HEK293T (cell line): ENCODE data around the gene RNF183.
A peak's percentile ranks its signal among the peaks of the same experiment; 100 is the strongest.

Experiments
- CTCF ChIA-PET: fragments of 350-600 bp; formaldehyde crosslinking; extraction: SDS; loops from one replicate; lab custom pipeline; 2021; ENCODE audit warnings: antibody characterized with exemption, inconsistent platforms; lab: Yijun Ruan, JAX
- POLR2A ChIA-PET: fragments of 350-600 bp; formaldehyde crosslinking; extraction: SDS; loops from one replicate; lab custom pipeline; 2020; ENCODE audit warnings: antibody characterized with exemption, inconsistent platforms; lab: Yijun Ruan, JAX
- DNase-seq: peaks from one replicate; pipeline ENCODE4 v3.0.0; 2012; ENCODE audit warnings: mixed read lengths; ENCODE audit errors: extremely low spot score
- ARNT ChIP-seq: fragments of 450-650 bp; IDR thresholded peaks from 2 replicates; pipeline ENCODE4 v1.6.1; 2017; ENCODE audit warnings: mild to moderate bottlenecking
- BHLHE40 ChIP-seq: fragments of 450-650 bp; IDR thresholded peaks from 2 replicates; pipeline ENCODE4 v1.6.1; 2016; ENCODE audit warnings: mild to moderate bottlenecking, moderate library complexity, borderline replicate concordance
- CTBP1 ChIP-seq: fragments of 450-650 bp; IDR thresholded peaks from 2 replicates; pipeline ENCODE4 v1.6.1; 2016; ENCODE audit warnings: borderline replicate concordance
- ELF4 ChIP-seq: fragments of 450-650 bp; IDR thresholded peaks from 2 replicates; pipeline ENCODE4 v1.6.1; 2017; ENCODE audit warnings: antibody characterized with exemption
- FOXA1 ChIP-seq: fragments of 450-650 bp; IDR thresholded peaks from 2 replicates; pipeline ENCODE4 v1.6.1; 2016; ENCODE audit warnings: mild to moderate bottlenecking
- FOXK2 ChIP-seq: fragments of 450-650 bp; IDR thresholded peaks from 2 replicates; pipeline ENCODE4 v1.6.1; 2016; ENCODE audit warnings: mild to moderate bottlenecking
- FOXM1 ChIP-seq: fragments of 450-650 bp; IDR thresholded peaks from 2 replicates; pipeline ENCODE4 v1.6.1; 2017; ENCODE audit warnings: mild to moderate bottlenecking, borderline replicate concordance
- HDGF ChIP-seq: fragments of 450-650 bp; IDR thresholded peaks from 2 replicates; pipeline ENCODE4 v1.6.1; 2017; ENCODE audit warnings: antibody characterized with exemption, borderline replicate concordance
- L3MBTL2 ChIP-seq: fragments of 450-650 bp; conservative IDR thresholded peaks from 2 replicates; pipeline ENCODE4 v1.6.1; 2016; ENCODE audit warnings: mild to moderate bottlenecking
- LEF1 ChIP-seq: fragments of 450-650 bp; IDR thresholded peaks from 2 replicates; pipeline ENCODE4 v1.6.1; 2017; ENCODE audit warnings: mild to moderate bottlenecking, borderline replicate concordance
- NFRKB ChIP-seq: fragments of 450-650 bp; IDR thresholded peaks from 2 replicates; pipeline ENCODE4 v1.6.1; 2016; ENCODE audit warnings: mild to moderate bottlenecking, moderate library complexity
- SP1 ChIP-seq: fragments of 450-650 bp; IDR thresholded peaks from 2 replicates; pipeline ENCODE4 v1.6.1; 2017
- SUZ12 ChIP-seq: fragments of 450-650 bp; IDR thresholded peaks from 2 replicates; pipeline ENCODE4 v1.6.1; 2016; ENCODE audit warnings: mild to moderate bottlenecking
- TARDBP ChIP-seq: fragments of 450-650 bp; IDR thresholded peaks from 2 replicates; pipeline ENCODE4 v1.6.1; 2016
- ZNF384 ChIP-seq: fragments of 450-650 bp; IDR thresholded peaks from 2 replicates; pipeline ENCODE4 v1.6.1; 2016
- TF ChIP-seq, protein P1 (sequence below): fragments of 450-650 bp; IDR thresholded peaks from 2 replicates; pipeline ENCODE4 v1.6.1; 2016

The RNF183 gene

GRCh38 chr9:113343732-113344231, 40.6 kb upstream of the RNF183 start:
- TF ChIP-seq, protein P1, sequence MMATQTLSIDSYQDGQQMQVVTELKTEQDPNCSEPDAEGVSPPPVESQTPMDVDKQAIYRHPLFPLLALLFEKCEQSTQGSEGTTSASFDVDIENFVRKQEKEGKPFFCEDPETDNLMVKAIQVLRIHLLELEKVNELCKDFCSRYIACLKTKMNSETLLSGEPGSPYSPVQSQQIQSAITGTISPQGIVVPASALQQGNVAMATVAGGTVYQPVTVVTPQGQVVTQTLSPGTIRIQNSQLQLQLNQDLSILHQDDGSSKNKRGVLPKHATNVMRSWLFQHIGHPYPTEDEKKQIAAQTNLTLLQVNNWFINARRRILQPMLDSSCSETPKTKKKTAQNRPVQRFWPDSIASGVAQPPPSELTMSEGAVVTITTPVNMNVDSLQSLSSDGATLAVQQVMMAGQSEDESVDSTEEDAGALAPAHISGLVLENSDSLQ = peak; percentile 25; the same call in 1 of the 2 replicates
- no peak for TF ChIP-seq FOXK2
- ChIA-PET POLR2A (interaction anchor here (1.0 kb wide), 1 partner anchor 69 kb away, joined by 3 read pairs; the partner anchor contains the start of genes CDC26 and PRPF4), CTCF (no interaction called here)
- no peak for DNase-seq

DNA sequence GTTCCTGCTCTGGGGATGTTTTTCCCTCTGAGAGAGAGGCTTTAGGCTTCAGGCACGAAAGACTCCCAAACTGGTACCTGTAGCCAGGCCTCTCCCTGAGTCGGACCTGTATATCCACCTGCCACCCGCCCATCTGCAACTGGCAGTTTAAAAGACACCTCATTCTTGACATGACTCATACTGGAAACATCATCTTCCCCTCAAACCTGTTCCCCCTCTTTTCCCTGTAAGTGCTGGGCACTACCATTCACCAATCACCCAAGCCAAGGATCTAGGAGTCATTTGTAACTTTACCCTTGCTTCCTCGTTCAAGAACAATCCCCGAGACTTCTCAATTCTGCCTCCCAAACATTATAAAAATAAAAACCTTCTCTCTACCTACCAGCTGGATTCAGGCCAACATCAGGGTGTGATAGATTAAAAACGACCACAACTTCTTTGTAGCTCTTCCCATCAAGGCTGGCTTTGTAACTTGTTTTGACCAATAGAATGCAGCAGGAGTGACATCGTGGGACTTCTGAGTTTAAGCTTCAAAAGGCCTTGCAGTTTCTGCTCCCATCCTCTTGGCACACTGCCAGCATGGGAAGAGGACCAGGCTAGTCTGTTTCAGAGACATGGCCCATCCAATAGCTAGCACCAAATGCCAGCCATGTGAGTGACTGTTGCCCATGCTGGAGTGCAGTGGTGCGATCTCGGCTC, 38.7 kb upstream of the RNF183 start:
- no peak for TF ChIP-seq SP1
- TF ChIP-seq, protein P1 = no peak
- no peak for TF ChIP-seq FOXM1
- TF ChIP-seq FOXA1 = no peak
- TF ChIP-seq LEF1 = no peak
- no peak for TF ChIP-seq CTBP1
- no peak for TF ChIP-seq FOXK2
- TF ChIP-seq L3MBTL2 = no peak
- no peak for TF ChIP-seq NFRKB
- TF ChIP-seq TARDBP = no peak
- TF ChIP-seq HDGF = no peak
- TF ChIP-seq ZNF384 = no peak
- TF ChIP-seq SUZ12 = no peak
- TF ChIP-seq ELF4 = no peak
- TF ChIP-seq ARNT = no peak
- TF ChIP-seq BHLHE40 = no peak
- DNase-seq = no peak
- ChIA-PET CTCF (interaction anchor here (0.6 kb wide), 1 partner anchor 25 kb away, joined by 3 read pairs; no protein-coding TSS in a partner anchor), POLR2A (interaction anchor here (2.8 to 3.8 kb wide), 3 partner anchors 8 to 68 kb away, joined by 18 to 25 read pairs (median 20); partner anchors contain the start of genes BSPRY, C9orf43 and POLE3)

DNA sequence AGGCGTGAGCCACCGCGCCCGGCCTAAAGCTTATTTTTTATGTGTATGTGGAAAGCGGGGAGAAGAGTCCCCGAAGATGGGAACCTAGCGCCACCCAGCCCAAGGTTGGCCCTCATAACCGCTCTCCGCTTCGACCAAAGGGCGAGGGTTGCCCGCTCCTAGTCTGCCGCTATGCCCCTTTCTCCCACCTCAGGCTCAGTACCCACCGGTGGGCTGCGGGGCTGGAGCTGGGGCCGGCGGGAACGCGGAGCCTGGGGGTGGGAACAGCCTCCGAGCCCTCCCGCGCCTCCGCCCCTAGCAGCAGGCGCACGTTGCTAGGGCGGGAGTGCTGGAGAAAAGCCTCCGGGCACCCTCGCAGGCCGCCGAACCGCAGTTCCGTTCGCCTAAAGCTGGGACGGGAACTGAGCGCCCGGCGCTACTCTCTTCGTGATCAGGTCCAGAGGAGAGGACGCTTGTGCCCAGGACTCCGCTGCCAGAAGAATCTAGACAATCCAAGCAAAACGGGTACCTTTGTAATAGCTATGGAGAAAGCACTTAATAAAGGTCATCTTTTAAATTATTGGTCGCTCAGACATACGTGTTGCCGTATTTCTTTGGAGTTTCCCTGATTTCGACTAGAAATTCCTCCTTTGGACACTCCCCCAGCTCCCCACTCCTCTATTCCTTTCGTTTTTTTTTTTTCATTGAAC, 37.0 kb upstream of the RNF183 start, which contains the start of gene WDR31:
WDR31 (minus strand) TSS at position 265 of the 689 bp plus-strand sequence. CDS start 8,253 bp downstream, outside the sequence.
- ChIA-PET POLR2A (interaction anchor here (0.7 to 3.8 kb wide), 25 partner anchors 9 to 190 kb away, joined by 3 to 25 read pairs (median 5); partner anchors contain the start of genes ALAD, BSPRY, C9orf43 and CDC26), CTCF (interaction anchor here (0.8 to 1.4 kb wide), 2 partner anchors 24 to 61 kb away, joined by 3 read pairs; partner anchors contain the start of gene ALAD)
- TF ChIP-seq LEF1 = 0 out of 2 replicates have a peak, but pooled peaks have one; percentile 37
- TF ChIP-seq FOXK2 = no peak
- TF ChIP-seq L3MBTL2 = peak; percentile 69
- TF ChIP-seq CTBP1 = peak; percentile 76; the same call in 1 of the 2 replicates
- TF ChIP-seq SP1 = no peak
- TF ChIP-seq ARNT = peak; percentile 76
- TF ChIP-seq FOXM1 = peak; percentile 75; the same call in 1 of the 2 replicates
- TF ChIP-seq SUZ12 = no peak
- DNase-seq = peak; percentile 92

DNA sequence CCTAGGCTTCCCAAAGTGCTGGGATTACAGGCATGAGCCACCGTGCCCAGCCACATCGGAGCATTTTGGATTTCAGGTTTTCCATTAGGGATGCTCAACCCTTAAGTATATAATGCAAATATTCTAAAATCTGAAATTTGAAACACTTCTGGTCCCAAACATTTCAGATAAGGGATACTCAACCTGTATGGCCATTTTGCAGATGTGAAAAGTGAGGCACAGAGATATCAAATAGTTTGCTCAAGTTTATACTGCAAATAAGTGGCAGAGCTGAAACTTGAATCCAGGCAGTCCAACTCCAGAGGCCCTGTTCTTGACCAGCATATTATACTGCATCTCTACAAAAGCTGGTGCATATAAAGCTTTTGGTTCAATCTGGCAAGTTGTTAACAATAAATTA, 34.5 kb upstream of the RNF183 start:
- ChIA-PET CTCF (no interaction called here), POLR2A (no interaction called here)
- TF ChIP-seq BHLHE40 (no peak), TARDBP (no peak), ELF4 (no peak), NFRKB (no peak), ARNT (no peak), LEF1 (no peak), SUZ12 (no peak), FOXA1 (no peak), HDGF (no peak), L3MBTL2 (no peak), CTBP1 (no peak), FOXK2 (no peak), ZNF384 (no peak), FOXM1 (no peak), SP1 (no peak)
- TF ChIP-seq, protein P1 = no peak
- DNase-seq = no peak

- CTCF ChIA-PET = interaction anchor here (0.7 kb wide), 1 partner anchor 79 kb away, joined by 3 read pairs; no protein-coding TSS in a partner anchor
- POLR2A ChIA-PET = interaction anchor here (1.6 to 1.9 kb wide), 2 partner anchors 8 to 79 kb away, joined by 6 read pairs; partner anchors contain the start of genes C9orf43, POLE3 and WDR31
- TF ChIP-seq FOXM1 = no peak
- TF ChIP-seq ZNF384 = no peak
- TF ChIP-seq, protein P1 = no peak
- no peak for TF ChIP-seq BHLHE40
- no peak for TF ChIP-seq SP1
- no peak for TF ChIP-seq SUZ12
- TF ChIP-seq LEF1 = no peak
- TF ChIP-seq FOXK2 = no peak
- no peak for TF ChIP-seq CTBP1
- TF ChIP-seq FOXA1 = no peak
- DNase-seq = no peak
Observed at GRCh38 chr9:113331780-113332179, 28.6 kb upstream of the RNF183 start.
